IPS-NIHi7 (cell line): ENCODE results near the gene GANC.
A peak's percentile ranks its signal among the peaks of the same experiment; 100 is the strongest.
"Not testable (repeated sequence)": the region's sequence is repeated elsewhere in the genome, so short reads cannot be mapped to it uniquely, and the experiment has no call there.

Experiments used
- DNase-seq: peaks from one replicate; pipeline ENCODE4 v3.0.0; 2012; ENCODE audit warnings: mixed read lengths; ENCODE audit errors: extremely low spot score

Gene GANC, protein sequence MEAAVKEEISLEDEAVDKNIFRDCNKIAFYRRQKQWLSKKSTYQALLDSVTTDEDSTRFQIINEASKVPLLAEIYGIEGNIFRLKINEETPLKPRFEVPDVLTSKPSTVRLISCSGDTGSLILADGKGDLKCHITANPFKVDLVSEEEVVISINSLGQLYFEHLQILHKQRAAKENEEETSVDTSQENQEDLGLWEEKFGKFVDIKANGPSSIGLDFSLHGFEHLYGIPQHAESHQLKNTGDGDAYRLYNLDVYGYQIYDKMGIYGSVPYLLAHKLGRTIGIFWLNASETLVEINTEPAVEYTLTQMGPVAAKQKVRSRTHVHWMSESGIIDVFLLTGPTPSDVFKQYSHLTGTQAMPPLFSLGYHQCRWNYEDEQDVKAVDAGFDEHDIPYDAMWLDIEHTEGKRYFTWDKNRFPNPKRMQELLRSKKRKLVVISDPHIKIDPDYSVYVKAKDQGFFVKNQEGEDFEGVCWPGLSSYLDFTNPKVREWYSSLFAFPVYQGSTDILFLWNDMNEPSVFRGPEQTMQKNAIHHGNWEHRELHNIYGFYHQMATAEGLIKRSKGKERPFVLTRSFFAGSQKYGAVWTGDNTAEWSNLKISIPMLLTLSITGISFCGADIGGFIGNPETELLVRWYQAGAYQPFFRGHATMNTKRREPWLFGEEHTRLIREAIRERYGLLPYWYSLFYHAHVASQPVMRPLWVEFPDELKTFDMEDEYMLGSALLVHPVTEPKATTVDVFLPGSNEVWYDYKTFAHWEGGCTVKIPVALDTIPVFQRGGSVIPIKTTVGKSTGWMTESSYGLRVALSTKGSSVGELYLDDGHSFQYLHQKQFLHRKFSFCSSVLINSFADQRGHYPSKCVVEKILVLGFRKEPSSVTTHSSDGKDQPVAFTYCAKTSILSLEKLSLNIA (N-terminal part only)

DNA sequence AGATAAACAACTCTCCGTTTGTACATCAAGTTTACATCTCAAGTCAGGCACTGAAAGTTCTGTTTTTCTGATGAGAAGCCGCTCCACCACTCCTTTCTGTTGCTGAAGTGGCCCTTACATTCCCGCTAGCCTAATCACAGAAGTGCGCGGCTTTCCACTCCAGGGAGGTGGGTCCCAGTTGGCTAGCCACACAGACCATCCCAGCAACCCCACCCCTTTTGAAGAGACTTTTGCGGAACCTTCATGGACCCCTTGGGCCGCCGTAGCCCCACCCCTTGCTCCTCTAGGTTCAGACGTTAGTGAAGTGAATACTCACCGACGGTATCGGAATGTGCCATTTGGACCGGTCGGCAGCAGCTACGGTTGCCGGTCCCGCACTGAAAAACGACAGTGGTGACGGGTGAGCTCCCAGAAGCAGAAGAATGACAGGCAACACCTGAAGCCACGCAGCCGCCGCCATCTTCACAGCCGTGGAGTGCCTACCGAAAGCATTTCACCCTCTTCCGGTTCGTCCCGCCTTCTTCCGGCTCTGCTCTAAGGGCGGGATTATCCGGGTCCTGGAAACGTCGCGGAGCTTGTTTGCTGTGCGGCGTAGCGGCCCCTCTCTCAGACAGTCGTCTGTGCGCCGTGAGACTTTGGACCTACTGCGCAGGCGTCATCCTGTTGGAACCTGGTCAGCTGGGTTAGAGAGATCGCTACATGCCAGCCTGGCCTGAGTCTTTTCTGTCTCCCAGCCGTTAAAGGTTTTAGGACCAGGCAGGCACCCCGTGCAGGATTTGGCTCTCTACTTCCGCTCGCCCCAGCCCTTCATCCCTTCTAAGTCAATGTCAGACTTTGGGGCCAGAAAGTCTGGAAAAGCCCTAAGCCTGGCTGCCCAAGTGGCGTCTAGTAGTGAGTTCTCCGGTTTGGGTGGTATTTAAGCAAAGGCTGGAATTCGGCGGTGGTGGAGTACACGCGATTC is at the start of gene GANC, which contains the start of gene TMEM87A:
Gene GANC, plus strand, starts transcription at position 263 of the 961 bp plus-strand sequence. CDS start 1,281 bp downstream, outside the sequence.
Gene TMEM87A, minus strand, starts transcription at position 495 of the 961 bp plus-strand sequence. Its CDS starts 35 bp downstream, at position 460.
- peak; percentile 97 for DNase-seq

DNA sequence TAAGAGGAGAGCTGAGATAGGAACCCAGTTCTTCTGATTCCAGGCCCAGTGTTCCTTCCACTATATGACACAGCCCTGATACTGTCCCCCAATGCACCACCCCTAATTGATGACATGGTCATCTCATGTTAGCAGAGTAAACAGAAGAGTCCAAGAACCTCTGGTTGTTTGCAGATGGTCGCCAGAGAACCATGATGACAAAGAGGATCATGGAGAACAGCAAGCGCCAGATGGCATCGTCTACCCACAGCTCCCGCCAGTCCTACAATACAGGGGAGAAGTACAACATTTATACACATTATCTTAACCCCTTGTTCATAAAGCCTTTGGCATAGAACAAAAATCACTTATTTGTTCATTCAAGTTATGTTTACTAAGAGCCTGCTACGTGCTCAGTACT is 46.4 kb upstream of the GANC start:
- DNase-seq, result no peak

DNA sequence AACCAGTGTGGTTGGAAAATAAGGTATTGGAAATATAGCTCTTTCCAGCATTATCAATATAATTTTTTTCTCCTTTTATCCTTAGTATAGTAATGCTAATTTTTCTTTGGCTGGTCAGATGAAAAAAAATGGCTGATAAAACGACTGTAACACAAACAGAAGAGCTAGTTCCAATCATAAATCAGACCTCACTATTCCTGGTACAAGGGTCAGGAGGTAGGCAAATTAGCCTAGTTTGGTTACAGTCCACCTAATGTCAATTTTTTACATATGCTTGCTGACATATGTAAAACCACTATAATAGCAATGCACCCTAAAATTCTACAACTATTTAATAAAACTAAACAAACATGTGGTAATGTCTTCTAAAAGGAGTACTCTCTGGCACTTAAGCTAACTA is 45.0 kb upstream of the GANC start:
- DNase-seq, result no peak

DNA sequence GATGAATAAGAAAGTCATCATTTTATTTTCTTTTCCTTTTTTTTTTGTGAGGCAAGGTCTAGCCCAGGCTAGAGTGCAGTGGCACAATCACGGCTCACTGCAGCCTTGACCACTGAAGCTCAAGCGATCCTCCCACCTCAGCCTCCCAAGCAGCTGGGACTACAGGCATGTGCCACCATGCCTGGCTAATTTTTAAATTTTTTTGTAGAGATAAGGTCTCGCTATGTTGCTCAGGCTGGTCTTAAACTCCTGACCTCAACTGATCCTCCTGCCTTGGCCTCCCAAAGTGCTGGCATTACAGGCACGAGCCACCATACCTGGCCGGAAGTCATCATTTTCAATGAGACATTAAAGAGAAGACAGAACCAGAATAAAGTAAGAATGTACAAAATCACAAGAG is 44.0 kb upstream of the GANC start:
- DNase-seq, result not testable (repeated sequence)

DNA sequence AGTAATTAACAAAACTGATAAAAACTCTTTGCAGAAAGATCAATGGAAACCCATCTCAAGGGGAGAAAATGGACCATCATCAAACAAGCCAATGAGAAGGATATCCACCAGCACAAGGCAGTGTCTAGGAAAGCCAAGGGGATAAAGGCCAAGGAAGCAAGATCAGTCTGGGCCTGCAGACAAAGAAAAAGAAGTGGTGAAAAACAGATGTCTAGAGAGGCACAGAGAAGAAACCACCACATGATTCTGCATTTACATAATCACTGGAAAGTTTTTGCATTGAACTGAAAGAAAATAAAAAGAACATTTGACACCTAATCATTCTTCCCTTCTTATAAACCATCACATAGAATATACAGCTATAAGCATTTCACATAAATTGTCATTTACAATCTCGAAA is 41.9 kb upstream of the GANC start:
- no peak for DNase-seq

DNA sequence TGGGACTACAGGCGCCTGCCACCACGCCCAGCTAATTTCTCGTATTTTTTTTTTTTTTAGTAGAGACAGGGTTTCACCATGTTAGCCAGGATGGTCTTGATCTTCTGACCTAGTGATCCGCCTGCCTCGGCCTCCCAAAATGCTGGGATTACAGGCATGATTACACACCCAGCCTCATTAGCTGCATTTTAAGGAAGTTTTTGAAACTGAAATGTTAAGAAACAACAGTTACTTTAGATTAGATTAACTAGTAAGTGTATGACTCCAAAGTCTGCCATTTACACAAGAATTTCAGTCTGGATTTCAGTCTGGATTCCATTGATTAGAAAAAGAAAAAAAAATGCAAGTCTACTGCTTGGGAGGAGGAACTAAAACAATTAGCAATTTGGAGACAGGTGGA is 40.4 kb upstream of the GANC start:
- DNase-seq, result no peak

DNA sequence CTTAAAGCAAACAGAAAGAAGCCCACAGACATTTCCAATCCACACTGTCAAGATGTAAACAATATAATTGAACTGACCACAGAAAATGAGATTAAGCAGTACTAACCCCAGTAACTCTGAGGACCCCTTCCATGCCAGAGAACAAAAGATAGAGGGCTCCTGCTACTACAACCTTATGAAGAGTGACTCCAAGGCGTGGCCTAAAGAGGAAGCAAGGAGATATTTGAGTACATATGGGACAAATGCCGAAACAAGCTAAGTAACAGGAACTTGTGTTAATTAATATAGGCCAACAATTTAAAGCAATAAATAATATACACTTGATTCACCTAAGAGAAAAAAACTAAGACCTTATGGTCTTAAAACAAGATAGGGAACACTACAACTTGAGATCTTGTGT is 39.9 kb upstream of the GANC start:
- DNase-seq, result no peak

DNA sequence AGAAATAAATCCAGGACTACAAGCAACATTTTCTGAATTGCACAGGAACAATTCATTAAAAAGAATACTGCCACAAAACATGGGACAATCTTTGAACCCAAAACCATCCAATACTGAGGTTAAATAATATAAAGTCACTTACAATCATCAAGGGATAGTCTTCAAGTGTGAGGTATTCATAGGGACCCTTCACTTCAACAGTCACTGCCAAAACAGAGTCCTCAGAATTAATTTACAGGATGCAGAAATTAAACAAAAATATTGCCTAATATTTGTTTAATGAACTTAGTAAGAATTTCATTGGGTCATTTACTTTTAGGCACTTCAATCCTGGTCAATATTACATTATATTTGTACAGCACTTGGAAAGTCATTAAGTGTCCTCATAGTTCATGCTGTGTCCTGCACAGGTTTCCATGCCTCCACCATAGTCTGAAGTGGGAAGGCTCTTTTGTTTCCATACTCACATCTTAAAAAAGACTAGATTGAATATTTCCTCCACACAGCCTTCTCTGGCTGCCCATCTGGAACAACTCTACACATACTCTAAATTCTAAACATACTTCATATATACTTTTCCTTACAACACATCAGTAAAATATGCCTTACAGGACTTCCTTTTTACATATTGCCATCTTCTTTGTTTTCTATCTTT is 33.3 kb upstream of the GANC start:
- DNase-seq, result no peak

DNA sequence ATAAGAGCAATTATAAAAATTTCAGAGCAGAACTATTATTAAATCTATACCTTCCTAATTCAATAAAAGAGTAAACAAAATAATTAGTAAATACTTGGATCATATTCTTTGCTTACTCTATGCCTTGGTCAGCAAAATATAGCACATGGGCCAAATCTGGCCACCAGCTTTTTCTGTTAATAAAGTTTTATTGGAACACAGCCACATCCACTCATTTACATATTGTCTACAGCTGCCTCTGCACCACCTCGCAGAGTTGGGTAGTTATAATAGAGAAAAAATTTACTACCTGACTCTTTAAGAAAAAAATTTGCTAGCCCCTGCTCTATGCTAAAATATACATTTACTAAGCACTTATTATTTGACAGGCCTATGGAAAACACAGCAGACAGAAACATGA is 32.2 kb upstream of the GANC start:
- no peak for DNase-seq

DNA sequence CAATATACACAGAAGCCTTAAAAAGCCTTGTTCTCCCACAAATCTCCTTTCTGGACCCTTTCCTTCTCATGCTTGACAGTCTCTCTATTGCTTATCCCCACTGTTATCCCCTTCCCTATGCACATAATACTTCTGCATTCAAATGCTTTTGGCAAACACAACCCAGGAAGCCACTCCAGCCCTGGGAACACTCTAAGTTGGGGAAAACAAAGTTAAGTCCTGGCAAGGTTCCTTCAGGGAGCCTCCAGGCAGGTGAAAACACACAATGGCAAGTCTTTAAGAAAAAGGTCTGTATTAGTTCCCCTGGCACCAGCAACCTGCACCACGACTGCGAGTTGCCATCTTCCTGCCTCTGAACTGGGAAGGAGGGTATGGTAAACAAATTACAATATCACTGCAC is 19.7 kb upstream of the GANC start:
- DNase-seq, result no peak

DNA sequence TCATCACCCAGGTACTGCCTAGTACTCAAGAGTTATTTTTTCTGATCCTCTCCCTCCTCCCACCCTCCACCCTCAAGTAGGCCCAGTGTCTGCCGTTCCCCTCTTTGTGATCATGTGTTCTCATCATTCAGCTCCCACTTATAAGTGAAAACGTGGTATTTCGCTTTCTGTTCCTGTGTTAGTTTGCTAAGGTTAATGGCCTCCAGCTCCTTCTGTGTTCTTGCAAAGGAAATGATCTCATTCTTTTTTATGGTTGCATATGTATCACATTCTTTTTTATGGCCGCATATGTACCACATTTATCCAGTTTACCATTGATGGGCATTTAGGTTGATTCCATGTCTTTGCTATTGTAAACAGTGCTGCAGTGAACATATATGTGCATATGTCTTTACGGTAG is 8.2 kb upstream of the GANC start:
- DNase-seq, result no peak

DNA sequence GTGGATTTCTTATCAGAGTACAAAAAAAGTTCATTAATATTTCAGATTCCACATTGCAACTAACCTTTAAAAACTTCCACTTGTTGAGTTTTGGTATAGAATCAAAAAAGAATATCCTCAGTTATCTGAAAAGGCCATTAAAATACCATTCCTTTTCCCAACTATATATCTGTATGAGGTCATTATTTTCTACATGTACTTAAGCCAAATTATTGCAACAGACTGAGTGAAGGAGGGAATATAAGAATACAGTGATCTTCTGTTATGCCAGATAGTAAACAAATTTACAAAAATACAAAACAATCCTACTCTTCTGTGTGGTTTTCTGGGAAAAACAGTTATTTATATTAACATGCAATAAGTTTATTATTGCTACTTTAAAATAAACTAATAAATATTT is 5.7 kb upstream of the GANC start:
- no peak for DNase-seq

DNA sequence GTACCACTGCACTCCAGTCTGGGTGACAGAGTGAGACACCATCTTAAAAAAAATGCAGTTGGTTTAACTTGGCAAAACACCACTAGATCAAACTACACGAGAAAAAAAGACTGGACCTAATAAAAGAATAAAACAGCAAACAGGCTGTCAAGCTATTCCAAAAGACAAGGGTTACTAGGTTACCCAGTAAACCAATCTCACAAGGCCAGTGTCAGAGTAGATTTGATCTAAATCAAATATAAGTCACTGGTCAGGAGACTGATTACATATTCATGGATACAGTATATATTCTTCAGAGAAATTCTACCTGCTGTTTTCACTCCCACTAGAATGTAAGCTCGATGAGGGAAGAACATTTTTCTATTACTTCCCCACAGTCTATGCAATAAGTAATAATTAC is 2.5 kb upstream of the GANC start:
- no peak for DNase-seq

DNA sequence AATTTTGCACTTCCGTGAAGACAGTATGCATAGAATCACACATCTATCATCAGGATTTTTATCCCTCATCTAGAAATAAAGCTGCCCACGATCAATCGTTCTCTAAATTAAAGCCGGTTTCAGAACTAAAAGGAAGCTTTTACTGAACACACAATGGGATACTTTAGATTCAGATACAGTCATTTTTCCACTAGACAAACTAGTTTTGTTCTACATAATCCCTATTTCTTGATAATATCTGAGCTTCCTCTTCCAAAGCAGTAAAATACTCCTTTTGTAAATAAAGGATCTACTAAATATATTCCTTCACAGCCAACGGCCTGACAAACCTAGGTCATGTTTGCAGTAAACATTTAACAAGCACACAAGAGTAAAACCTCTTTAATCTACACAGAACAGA is 2.0 kb upstream of the GANC start:
- no peak for DNase-seq

DNA sequence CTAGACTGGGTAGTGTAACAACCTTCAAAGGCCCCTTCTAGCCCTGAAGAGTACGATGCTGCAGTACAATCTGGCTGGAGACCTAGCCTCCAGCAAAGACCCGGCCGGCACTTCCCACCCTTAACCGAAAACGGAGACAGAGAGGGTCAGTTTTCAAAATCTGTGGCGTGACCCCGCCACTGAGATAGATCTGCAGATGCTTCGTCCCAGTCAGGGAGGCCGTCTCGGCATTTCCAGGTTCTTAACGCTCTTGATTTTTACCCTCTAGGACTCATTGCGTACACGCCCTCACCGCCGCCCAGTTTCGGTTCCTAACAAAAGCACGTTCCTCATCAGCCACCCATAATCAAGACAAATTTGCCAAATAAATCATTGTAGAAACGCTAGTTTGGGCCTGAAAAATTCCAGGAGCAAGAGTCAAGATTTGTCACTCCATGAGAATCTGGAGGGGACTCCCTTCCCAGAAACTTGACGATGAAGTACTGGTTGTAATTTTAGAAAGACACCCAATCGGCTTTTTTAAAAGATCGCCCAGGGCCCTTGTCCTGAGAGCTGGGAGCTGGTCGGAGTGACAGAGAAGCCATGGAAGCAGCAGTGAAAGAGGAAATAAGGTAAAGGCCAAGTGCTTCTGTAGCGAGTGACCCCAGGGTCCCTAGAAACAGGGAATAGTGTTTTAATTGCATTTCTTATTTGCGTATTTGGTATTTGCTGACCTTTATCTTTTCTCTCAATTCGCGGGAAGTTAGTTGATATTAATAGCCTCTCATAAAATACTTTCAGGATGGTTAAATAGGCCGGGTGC is 1.1 kb downstream of the GANC start:
- DNase-seq, result peak; percentile 28

DNA sequence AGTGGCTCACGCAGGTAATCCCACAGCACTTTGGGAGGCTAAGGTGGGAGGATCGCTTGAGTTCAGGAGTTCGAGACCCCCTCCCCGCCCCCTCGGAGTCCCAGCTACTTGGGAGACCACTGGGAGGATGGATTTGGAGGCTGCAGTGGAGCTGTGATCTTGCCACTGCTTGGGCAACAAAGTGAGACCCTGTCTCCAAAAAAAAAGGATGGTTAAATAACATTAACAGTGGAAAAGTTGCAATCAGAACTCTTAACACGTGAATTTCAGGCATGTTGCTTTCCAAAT is 1.6 kb downstream of the GANC start:
- DNase-seq, result no peak

DNA sequence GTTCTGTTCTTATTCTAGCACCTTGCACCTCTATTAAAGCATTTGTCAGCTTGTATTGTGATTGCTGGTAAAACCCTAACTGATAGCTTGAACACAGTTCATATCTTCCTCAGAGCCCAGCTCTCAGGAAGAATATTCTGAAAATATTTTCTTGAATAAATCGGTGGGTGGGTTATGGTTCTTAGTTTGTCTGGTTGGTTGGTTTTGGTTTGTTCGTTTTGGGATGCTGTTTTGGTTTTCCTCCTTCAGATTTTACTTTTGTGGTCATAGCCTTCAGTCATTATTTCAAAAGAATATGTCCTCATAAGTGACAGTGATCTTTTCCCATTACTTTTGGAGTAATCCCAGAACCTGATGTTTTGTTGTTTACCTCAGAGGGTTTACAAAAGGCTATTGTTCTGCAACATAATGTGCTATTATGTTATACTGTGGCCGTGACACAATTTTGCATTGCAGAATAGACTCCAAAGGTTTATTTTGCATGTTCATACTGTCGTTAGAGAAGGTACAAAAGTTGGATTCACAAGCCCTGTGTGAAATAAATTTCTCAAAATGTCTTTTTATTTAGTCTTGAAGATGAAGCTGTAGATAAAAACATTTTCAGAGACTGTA is 2.9 kb downstream of the GANC start:
- DNase-seq, result no peak

DNA sequence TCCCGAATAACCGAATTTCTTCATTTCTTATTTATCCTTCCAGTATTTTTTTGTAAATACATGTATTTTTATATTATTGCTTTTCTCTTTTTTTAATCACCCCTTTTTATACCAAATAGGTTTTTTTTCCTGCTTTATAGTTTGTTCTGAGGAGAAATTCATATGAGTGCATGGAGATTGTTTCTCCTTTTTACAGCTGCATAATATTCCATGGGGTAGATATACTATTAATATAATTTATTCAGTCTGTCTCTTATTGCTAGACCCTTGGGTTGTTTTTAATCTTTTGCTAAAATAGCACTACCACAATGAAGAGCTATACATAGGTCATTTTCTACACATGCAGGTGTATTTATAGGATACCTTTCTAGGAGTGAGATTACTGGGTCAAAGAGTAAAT is 3.8 kb downstream of the GANC start:
- DNase-seq, result no peak

DNA sequence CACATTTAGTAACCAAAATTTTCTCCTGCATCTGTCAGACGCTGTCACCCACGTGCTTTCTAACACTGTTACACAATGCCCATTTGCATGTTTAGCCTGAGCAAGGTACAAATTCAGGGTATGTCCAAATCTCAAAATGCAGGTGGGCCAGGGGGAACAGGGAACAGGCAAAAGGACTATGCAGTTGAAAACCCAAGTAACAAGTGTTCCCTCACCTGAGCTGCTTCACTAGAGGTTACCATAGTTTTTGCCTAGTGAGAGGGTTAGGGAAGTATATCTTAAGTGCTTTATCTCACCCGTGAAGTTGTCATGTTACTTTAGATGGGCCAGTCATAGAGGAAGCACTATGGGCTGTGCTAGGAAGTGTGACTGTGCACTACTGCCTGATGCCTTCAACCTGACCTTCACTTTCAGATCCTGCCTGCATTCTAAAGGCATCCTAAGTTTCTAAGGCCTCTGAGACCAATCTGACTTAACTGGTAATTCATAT is 6.3 kb downstream of the GANC start:
- no peak for DNase-seq

DNA sequence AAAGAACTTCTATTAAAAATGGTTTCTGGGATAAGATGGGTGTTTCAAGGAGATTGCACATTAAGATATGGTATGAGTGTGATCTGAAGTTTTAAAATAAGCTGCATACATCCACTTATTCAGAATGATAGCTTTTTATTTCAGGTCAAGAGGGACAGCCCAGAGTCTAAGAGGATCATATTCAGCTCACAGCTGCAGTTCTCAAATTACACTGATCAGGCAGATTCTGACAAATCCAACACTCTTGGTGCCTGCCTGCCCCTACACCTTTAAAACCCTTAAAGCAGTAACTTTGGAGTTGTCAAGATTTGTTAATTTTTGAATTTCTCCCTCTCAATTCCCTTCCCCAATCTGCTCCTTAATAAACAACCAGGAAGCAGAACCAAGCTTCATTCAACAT is 9.3 kb downstream of the GANC start:
- no peak for DNase-seq
